HEK293 (cell line): ENCODE data around the gene MFSD2A.

Source experiments
- BCL11A ChIP-seq: fragments of 450-650 bp; formaldehyde crosslinking; IDR thresholded peaks from 2 replicates; pipeline ENCODE4 v1.5.1; 2016; ENCODE audit warnings: low read depth, missing biosample characterization, missing genetic modification characterization
- BCL11B ChIP-seq: fragments of 450-650 bp; formaldehyde crosslinking; IDR thresholded peaks from 2 replicates; pipeline ENCODE4 v1.5.1; 2016; ENCODE audit warnings: low read depth, missing biosample characterization, missing genetic modification characterization
- BCL6B ChIP-seq: fragments of 450-650 bp; formaldehyde crosslinking; IDR thresholded peaks from 2 replicates; pipeline ENCODE4 v1.5.1; 2017; ENCODE audit warnings: missing biosample characterization, missing genetic modification characterization
- HOXA7 ChIP-seq: sonication (generic); formaldehyde crosslinking; IDR thresholded peaks from 2 replicates; pipeline ENCODE4 v1.8.1; 2022; ENCODE audit warnings: missing genetic modification reagents, borderline replicate concordance
- IKZF3 ChIP-seq: fragments of 450-650 bp; IDR thresholded peaks from 2 replicates; pipeline ENCODE4 v1.5.0; 2018; ENCODE audit warnings: missing biosample characterization, mild to moderate bottlenecking, missing genetic modification characterization, moderate library complexity
- MZF1 ChIP-seq: fragments of 450-650 bp; formaldehyde crosslinking; IDR thresholded peaks from 2 replicates; pipeline ENCODE4 v1.5.1; 2017; ENCODE audit warnings: missing biosample characterization, missing genetic modification characterization, borderline replicate concordance
- OSR2 ChIP-seq: fragments of 450-650 bp; formaldehyde crosslinking; IDR thresholded peaks from 2 replicates; pipeline ENCODE4 v1.5.1; 2016; ENCODE audit warnings: missing biosample characterization, missing genetic modification characterization
- PATZ1 ChIP-seq: fragments of 450-650 bp; formaldehyde crosslinking; IDR thresholded peaks from 2 replicates; pipeline ENCODE4 v1.5.1; 2016; ENCODE audit warnings: missing biosample characterization, missing genetic modification characterization
- RBAK ChIP-seq: fragments of 450-650 bp; formaldehyde crosslinking; IDR thresholded peaks from 2 replicates; pipeline ENCODE4 v1.5.1; 2016; ENCODE audit warnings: missing biosample characterization, missing genetic modification characterization
- SP7 ChIP-seq: fragments of 450-650 bp; formaldehyde crosslinking; IDR thresholded peaks from 2 replicates; pipeline ENCODE4 v1.5.1; 2016; ENCODE audit warnings: missing biosample characterization, missing genetic modification characterization
- ZBTB17 ChIP-seq: fragments of 450-650 bp; formaldehyde crosslinking; IDR thresholded peaks from 2 replicates; pipeline ENCODE4 v1.5.1; 2016; ENCODE audit warnings: missing biosample characterization, missing genetic modification characterization
- ZBTB7A ChIP-seq: fragments of 450-650 bp; formaldehyde crosslinking; IDR thresholded peaks from 2 replicates; pipeline ENCODE4 v1.5.1; 2016; ENCODE audit warnings: low read depth, missing biosample characterization, missing genetic modification characterization
- ZFP69B ChIP-seq: fragments of 450-650 bp; formaldehyde crosslinking; IDR thresholded peaks from 2 replicates; pipeline ENCODE4 v1.5.1; 2016; ENCODE audit warnings: missing biosample characterization, missing genetic modification characterization
- ZNF169 ChIP-seq: fragments of 450-650 bp; formaldehyde crosslinking; IDR thresholded peaks from 2 replicates; pipeline ENCODE4 v1.5.1; 2016; ENCODE audit warnings: missing biosample characterization, missing genetic modification characterization
- ZNF2 ChIP-seq: fragments of 450-650 bp; formaldehyde crosslinking; IDR thresholded peaks from 2 replicates; pipeline ENCODE4 v1.5.1; 2016; ENCODE audit warnings: missing biosample characterization, missing genetic modification characterization
- ZNF214 ChIP-seq: fragments of 450-650 bp; formaldehyde crosslinking; IDR thresholded peaks from 2 replicates; pipeline ENCODE4 v1.5.1; 2017; ENCODE audit warnings: missing biosample characterization, mild to moderate bottlenecking, missing genetic modification characterization, borderline replicate concordance
- ZNF223 ChIP-seq: fragments of 450-650 bp; formaldehyde crosslinking; IDR thresholded peaks from 2 replicates; pipeline ENCODE4 v1.5.1; 2016; ENCODE audit warnings: missing biosample characterization, missing genetic modification characterization
- ZNF335 ChIP-seq: fragments of 450-650 bp; formaldehyde crosslinking; conservative IDR thresholded peaks from 2 replicates; pipeline ENCODE4 v1.5.1; 2016; ENCODE audit warnings: missing biosample characterization, missing genetic modification characterization
- ZNF350 ChIP-seq: fragments of 450-650 bp; formaldehyde crosslinking; IDR thresholded peaks from 2 replicates; pipeline ENCODE4 v1.5.0; 2017; ENCODE audit warnings: missing biosample characterization, mild to moderate bottlenecking, missing genetic modification characterization
- ZNF362 ChIP-seq: fragments of 450-650 bp; formaldehyde crosslinking; IDR thresholded peaks from 2 replicates; pipeline ENCODE4 v1.5.1; 2016; ENCODE audit warnings: missing biosample characterization, missing genetic modification characterization
- ZNF366 ChIP-seq: fragments of 450-650 bp; formaldehyde crosslinking; conservative IDR thresholded peaks from 2 replicates; pipeline ENCODE4 v1.5.1; 2016; ENCODE audit warnings: missing biosample characterization, missing genetic modification characterization
- ZNF404 ChIP-seq: fragments of 450-650 bp; formaldehyde crosslinking; IDR thresholded peaks from 2 replicates; pipeline ENCODE4 v1.5.1; 2017; ENCODE audit warnings: missing biosample characterization, missing genetic modification characterization
- ZNF529 ChIP-seq: fragments of 450-650 bp; formaldehyde crosslinking; IDR thresholded peaks from 2 replicates; pipeline ENCODE4 v1.5.1; 2017; ENCODE audit warnings: missing genetic modification characterization, missing biosample characterization; ENCODE audit not compliant: insufficient replicate concordance
- ZNF549 ChIP-seq: fragments of 450-650 bp; IDR thresholded peaks from 2 replicates; pipeline ENCODE4 v1.5.1; 2018; ENCODE audit warnings: missing biosample characterization, missing genetic modification characterization, mild to moderate bottlenecking, inconsistent platforms, moderate library complexity
- ZNF596 ChIP-seq: fragments of 450-650 bp; IDR thresholded peaks from 2 replicates; pipeline ENCODE4 v1.5.0; 2018; ENCODE audit warnings: missing biosample characterization, mild to moderate bottlenecking, missing genetic modification characterization, moderate library complexity
- ZNF600 ChIP-seq: fragments of 450-650 bp; formaldehyde crosslinking; IDR thresholded peaks from 2 replicates; pipeline ENCODE4 v1.5.1; 2016; ENCODE audit warnings: missing biosample characterization, missing genetic modification characterization
- ZNF626 ChIP-seq: fragments of 450-650 bp; sonication (Bioruptor Pico); formaldehyde crosslinking; IDR thresholded peaks from 2 replicates; pipeline ENCODE4 v1.5.1; 2018; ENCODE audit warnings: missing biosample characterization, missing genetic modification characterization, inconsistent platforms
- ZNF629 ChIP-seq: fragments of 450-650 bp; formaldehyde crosslinking; IDR thresholded peaks from 2 replicates; pipeline ENCODE4 v1.5.1; 2017; ENCODE audit warnings: missing biosample characterization, missing genetic modification characterization
- ZNF654 ChIP-seq: fragments of 450-650 bp; formaldehyde crosslinking; IDR thresholded peaks from 2 replicates; pipeline ENCODE4 v1.5.1; 2016; ENCODE audit warnings: low read depth, missing biosample characterization, missing genetic modification characterization
- TF ChIP-seq, protein P1 (sequence below): fragments of 450-650 bp; formaldehyde crosslinking; IDR thresholded peaks from 2 replicates; pipeline ENCODE4 v1.5.1; 2016; ENCODE audit warnings: missing biosample characterization, missing genetic modification characterization
- TF ChIP-seq, protein P2 (sequence below): fragments of 450-650 bp; formaldehyde crosslinking; IDR thresholded peaks from 2 replicates; pipeline ENCODE4 v1.5.1; 2016; ENCODE audit warnings: missing biosample characterization, missing genetic modification characterization, borderline replicate concordance
- TF ChIP-seq, protein P3 (sequence below): fragments of 450-650 bp; formaldehyde crosslinking; IDR thresholded peaks from 2 replicates; pipeline ENCODE4 v1.5.1; 2016; ENCODE audit warnings: missing biosample characterization, missing genetic modification characterization

The MFSD2A gene

GRCh38 chr1:39954870-39955546, at the start of gene MFSD2A (continued):
- TF ChIP-seq, protein P1, sequence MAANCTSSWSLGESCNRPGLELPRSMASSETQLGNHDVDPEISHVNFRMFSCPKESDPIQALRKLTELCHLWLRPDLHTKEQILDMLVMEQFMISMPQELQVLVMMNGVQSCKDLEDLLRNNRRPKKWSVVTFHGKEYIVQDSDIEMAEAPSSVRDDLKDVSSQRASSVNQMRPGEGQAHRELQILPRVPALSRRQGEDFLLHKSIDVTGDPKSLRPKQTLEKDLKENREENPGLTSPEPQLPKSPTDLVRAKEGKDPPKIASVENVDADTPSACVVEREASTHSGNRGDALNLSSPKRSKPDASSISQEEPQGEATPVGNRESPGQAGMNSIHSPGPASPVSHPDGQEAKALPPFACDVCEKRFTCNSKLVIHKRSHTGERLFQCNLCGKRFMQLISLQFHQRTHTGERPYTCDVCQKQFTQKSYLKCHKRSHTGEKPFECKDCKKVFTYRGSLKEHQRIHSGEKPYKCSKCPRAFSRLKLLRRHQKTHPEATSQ (tag by site-specific recombination) = no peak
- TF ChIP-seq BCL6B (no peak), PATZ1 (tag by site-specific recombination) (peak; percentile 72), ZBTB7A (0 out of 2 replicates have a peak, but pooled peaks have one; percentile 26), RBAK (tag by site-specific recombination) (no peak), ZNF350 (tag by site-specific recombination) (no peak), ZNF366 (tag by site-specific recombination) (no peak), ZNF223 (tag by site-specific recombination) (no peak), BCL11A (tag by site-specific recombination) (no peak), ZNF214 (tag by site-specific recombination) (no peak), ZBTB17 (tag by site-specific recombination) (peak; percentile 72), ZNF626 (no peak), ZNF629 (tag by site-specific recombination) (0 out of 2 replicates have a peak, but pooled peaks have one; percentile 14), ZNF549 (no peak), ZNF335 (tag by site-specific recombination) (peak; percentile 76), ZNF169 (tag by site-specific recombination) (no peak), ZFP69B (tag by site-specific recombination) (no peak), ZNF529 (tag by site-specific recombination) (no peak), MZF1 (no peak), HOXA7 (CRISPR knock-in tag) (no peak), ZNF600 (peak; percentile 72), ZNF404 (tag by site-specific recombination) (no peak), ZNF2 (tag by site-specific recombination) (peak; percentile 25; the same call in 1 of the 2 replicates), SP7 (tag by site-specific recombination) (peak; percentile 53), ZNF362 (tag by site-specific recombination) (no peak), OSR2 (tag by site-specific recombination) (no peak), IKZF3 (tag by site-specific recombination) (no peak), ZNF654 (tag by site-specific recombination) (no peak), BCL11B (no peak), ZNF596 (tag by site-specific recombination) (no peak)
- TF ChIP-seq, protein P2, sequence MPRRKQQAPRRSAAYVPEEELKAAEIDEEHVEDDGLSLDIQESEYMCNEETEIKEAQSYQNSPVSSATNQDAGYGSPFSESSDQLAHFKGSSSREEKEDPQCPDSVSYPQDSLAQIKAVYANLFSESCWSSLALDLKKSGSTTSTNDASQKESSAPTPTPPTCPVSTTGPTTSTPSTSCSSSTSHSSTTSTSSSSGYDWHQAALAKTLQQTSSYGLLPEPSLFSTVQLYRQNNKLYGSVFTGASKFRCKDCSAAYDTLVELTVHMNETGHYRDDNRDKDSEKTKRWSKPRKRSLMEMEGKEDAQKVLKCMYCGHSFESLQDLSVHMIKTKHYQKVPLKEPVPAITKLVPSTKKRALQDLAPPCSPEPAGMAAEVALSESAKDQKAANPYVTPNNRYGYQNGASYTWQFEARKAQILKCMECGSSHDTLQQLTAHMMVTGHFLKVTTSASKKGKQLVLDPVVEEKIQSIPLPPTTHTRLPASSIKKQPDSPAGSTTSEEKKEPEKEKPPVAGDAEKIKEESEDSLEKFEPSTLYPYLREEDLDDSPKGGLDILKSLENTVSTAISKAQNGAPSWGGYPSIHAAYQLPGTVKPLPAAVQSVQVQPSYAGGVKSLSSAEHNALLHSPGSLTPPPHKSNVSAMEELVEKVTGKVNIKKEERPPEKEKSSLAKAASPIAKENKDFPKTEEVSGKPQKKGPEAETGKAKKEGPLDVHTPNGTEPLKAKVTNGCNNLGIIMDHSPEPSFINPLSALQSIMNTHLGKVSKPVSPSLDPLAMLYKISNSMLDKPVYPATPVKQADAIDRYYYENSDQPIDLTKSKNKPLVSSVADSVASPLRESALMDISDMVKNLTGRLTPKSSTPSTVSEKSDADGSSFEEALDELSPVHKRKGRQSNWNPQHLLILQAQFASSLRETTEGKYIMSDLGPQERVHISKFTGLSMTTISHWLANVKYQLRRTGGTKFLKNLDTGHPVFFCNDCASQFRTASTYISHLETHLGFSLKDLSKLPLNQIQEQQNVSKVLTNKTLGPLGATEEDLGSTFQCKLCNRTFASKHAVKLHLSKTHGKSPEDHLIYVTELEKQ (tag by site-specific recombination) = no peak
- TF ChIP-seq, protein P3, sequence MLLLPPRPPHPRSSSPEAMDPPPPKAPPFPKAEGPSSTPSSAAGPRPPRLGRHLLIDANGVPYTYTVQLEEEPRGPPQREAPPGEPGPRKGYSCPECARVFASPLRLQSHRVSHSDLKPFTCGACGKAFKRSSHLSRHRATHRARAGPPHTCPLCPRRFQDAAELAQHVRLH (tag by site-specific recombination) = no peak
